Aorta (tissue), 5 donors: ENCODE measurements around the gene RTN4RL1. TPM values are rescaled to one million over a fixed set of nuclear protein-coding genes. Genes with fewer than 3 reads are reported as not detected.

ENCODE experiments used
- ATAC-seq: fragments of 200-7000 bp; cut with Tn5 transposase; one replicate; pipeline ENCODE4 v1.9.1; 2022; ENCODE audit warnings: moderate library complexity; ENCODE audit not compliant: low FRiP score
- DNase-seq, 2 donors: peaks; one replicate each; pipeline ENCODE4 v3.0.0-alpha.2; 2020
- H3K27ac ChIP-seq, 2 donors: one replicate each; pipeline ENCODE4 v1.5.1; 2013; ENCODE audit warnings: low read length in 2 of 2, mild to moderate bottlenecking in 2 of 2, moderate library complexity in 2 of 2, control low read depth in 1 of 2, inconsistent platforms in 1 of 2, low read depth in 1 of 2
- H3K27me3 ChIP-seq, 2 donors: one replicate each; pipeline ENCODE4 v1.6.1; 2013; ENCODE audit warnings: control low read depth in 1 of 2, low read length in 1 of 2, mild to moderate bottlenecking in 1 of 2, moderate library complexity in 1 of 2; ENCODE audit not compliant: insufficient read depth in 2 of 2, control insufficient read depth in 1 of 2
- H3K36me3 ChIP-seq, 2 donors: one replicate each; pipeline ENCODE4 v1.6.1; 2013; ENCODE audit warnings: control low read depth in 1 of 2, low read length in 1 of 2, mild to moderate bottlenecking in 1 of 2; ENCODE audit not compliant: insufficient read depth in 2 of 2, control insufficient read depth in 1 of 2
- H3K4me1 ChIP-seq, 2 donors: one replicate each; pipeline ENCODE4 v1.6.1; 2013; ENCODE audit warnings: low read length in 2 of 2, control low read depth in 1 of 2, mild to moderate bottlenecking in 1 of 2, moderate library complexity in 1 of 2; ENCODE audit not compliant: insufficient read depth in 2 of 2, control insufficient read depth in 1 of 2
- H3K4me3 ChIP-seq, 2 donors: one replicate each; pipeline ENCODE4 v1.5.1; 2013; ENCODE audit warnings: low read length in 2 of 2, control low read depth in 1 of 2, mild to moderate bottlenecking in 1 of 2
- H3K9me3 ChIP-seq: one replicate; pipeline ENCODE4 v1.6.1; 2013; ENCODE audit warnings: mild to moderate bottlenecking, low read length; ENCODE audit not compliant: control insufficient read depth
- WGBS, 2 donors: extraction: QIAGEN DNeasy Blood & Tissue Kit; methylation state at CpG; one replicate each; pipeline ENCODE4 v1.1.7; 2013; 5-methylcytosine and 5-hydroxymethylcytosine counted together
- intact Hi-C, 2 donors: fragments of 100-400 bp; cut with DNase I; formaldehyde crosslinking; loops; one replicate each; pipeline versions ENCODE4 v1.14.2 to v1.15.0; 2022
- polyA plus RNA-seq, 2 donors: library from polyadenylated mRNA; stranded (reverse); fragments of 200-250 nt; gene quantifications; one replicate each; pipeline ENCODE4 v1.2.3, GENCODE V29; 2013
- total RNA-seq, 2 donors: library from RNA; stranded (reverse); fragmentation: NEBNext Ultra II Directional; extraction: Animal tissue kit (Norgen Biotek cat#: 25700); gene quantifications; one replicate each; pipeline ENCODE4 v1.2.1, GENCODE V29; 2021
- donor health status: healthy with polysubstance abuse.
- donor health status: Bipolar disorder and iron deficiency.
- donor health status: DM: no; HTN: no; CAD: no.
- donor health status: DM: no; HTN: no; CAD: no.
- donor health status: DM: yes; HTN: yes; CAD: no.

The RTN4RL1 gene
- total and polyA plus RNA-seq, 4 donors, result 0.25 to 5.2 (median 2.2) TPM

GRCh38 chr17:2033153-2033552 lies 8.0 kb upstream of the RTN4RL1 start:
- DNase-seq, result no peak
- H3K27me3 ChIP-seq, result no peaks in the 10 kb centered on the region
- no peaks in the 10 kb centered on the region for H3K4me1 ChIP-seq
- no peak overlapping the region for H3K27ac ChIP-seq
- 92 to 94% methylated on average over 7 of the region's 7 CpGs for WGBS, 2 donors
- ATAC-seq, result no peak
- intact Hi-C loops, result no loop called here
- H3K9me3 ChIP-seq, result no peaks in the 10 kb centered on the region
- H3K36me3 ChIP-seq, result no peaks in the 10 kb centered on the region
- H3K4me3 ChIP-seq, result no peak overlapping the region

DNA sequence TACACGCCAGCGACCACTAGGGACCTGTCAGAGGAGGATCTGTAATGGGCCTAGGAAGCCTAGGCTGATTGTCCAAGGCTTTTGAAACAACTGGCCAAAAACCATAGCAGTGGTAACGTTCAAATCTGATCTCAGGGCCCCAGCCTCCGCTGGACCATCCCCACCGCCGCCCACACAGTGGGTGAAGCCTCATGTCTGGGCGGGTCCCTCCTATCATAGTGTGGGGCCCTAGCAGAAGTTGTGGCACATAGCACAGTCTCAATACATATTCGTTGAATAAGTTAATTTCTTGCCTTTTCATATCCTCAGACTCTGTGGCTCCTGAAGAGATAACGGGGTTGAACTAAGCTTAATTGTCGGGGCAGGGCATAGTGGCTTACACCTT lies 5.6 kb upstream of the RTN4RL1 start:
- 25 to 27% methylated on average over 10 of the region's 10 CpGs for WGBS, 2 donors
- ATAC-seq, result no peak
- peak in 1 of 2 donors; percentile 71 for DNase-seq
- Histone ChIP-seq H3K36me3 (no peaks in the 10 kb centered on the region), H3K4me1 (no peaks in the 10 kb centered on the region), H3K27ac (no peak overlapping the region), H3K27me3 (no peaks in the 10 kb centered on the region), H3K9me3 (no peaks in the 10 kb centered on the region), H3K4me3 (peak overlapping the region; percentile 67 to 69)
- intact Hi-C loops, result no loop called here

DNA sequence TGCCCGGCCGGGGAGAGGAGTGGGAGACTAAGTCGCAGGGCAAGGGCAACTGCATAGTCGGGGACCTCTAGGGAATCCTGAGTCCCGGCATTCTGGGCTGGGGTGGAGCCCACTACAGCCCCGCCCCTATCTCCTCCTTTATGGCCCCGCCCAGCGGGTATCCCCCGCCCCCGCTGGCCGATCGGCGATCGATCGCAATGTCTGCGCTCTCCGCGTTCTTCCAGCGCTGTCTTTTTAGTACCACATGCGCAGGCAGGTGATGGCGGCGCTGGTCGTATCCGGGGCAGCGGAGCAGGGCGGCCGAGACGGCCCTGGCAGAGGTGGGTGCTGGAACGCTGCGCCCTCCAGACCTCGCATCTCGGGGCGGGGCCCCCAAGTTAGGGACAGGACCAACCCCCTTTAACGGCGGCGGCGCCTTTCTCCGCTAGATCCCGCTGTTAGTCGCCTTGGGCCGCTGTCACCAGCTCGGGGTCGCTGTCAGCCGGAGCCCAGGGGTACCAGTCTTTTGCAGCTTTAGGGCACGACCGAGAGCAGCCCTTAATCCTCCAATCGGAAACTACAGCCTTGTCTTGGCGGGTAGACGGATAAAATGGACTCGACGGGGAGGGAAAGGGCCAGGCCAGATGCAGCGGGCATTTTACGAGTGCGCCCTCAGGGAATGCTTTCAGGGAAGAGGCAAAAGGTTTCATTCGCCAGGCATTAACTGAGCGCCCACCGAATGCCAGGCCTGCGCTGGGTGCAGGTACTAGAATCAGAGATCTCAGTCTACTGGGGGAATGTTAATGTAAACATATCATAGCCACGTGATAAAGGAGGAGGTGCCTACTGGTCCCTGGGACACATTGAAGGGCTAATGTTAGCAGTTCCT lies 5.0 kb upstream of the RTN4RL1 start, which contains the start of gene DPH1:
DPH1 (plus strand) TSS at position 243 of the 868 bp plus-strand sequence; CDS start at position 260, 17 bp downstream.
- Histone ChIP-seq H3K27ac (no peak within 1 kb of the TSS), H3K4me3 (peak within 1 kb of the TSS; percentile 67 to 69), H3K27me3 (no peaks in the 10 kb centered on the region), H3K36me3 (no peaks in the 10 kb centered on the region), H3K9me3 (no peaks in the 10 kb centered on the region), H3K4me1 (no peaks in the 10 kb centered on the region)
- peak; percentile 93 to 95 for DNase-seq
- intact Hi-C loops, result loop anchor here in 1 of 2 donors (5.0 kb wide), 1 partner anchor 43 kb away; no protein-coding TSS in a partner anchor
- peak; percentile 92 for ATAC-seq
- WGBS, 2 donors, result 0 to 1% methylated on average over 53 to 59 of the region's 59 CpGs

- Histone ChIP-seq H3K27me3 (no peaks in the 10 kb centered on the region), H3K36me3 (no peaks in the 10 kb centered on the region), H3K9me3 (no peaks in the 10 kb centered on the region), H3K4me3 (no peak overlapping the region), H3K4me1 (no peaks in the 10 kb centered on the region), H3K27ac (no peak overlapping the region)
- ATAC-seq, result no peak
- intact Hi-C loops, result loop anchor here in 1 of 2 donors (5.0 kb wide), 1 partner anchor 41 kb away; no protein-coding TSS in a partner anchor
- 52 to 57% methylated on average over 6 of the region's 6 CpGs for WGBS, 2 donors
- no peak for DNase-seq
These were observed 3.6 kb upstream of the RTN4RL1 start for GRCh38 chr17:2028737-2029136.

DNA sequence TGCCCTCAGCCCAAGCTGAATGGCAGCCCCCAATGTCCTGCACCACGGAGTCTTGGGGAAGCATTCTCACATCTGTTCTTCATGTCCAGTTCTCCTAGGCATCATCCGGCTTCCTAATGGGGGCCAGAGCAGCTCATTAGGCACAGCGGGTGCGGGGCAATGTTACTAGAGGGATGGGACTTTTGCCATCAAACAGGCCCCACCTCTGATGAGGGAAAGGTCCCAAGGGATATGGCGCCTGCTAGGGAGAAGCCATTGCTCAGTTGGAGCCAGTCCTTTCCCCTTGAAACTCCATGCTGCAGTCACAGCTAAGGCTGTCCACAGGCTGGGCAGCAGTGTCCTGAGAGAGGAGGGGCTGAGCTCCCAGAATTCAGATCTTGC lies 3.1 kb upstream of the RTN4RL1 start:
- DNase-seq, result no peak
- H3K27me3 ChIP-seq, result no peaks in the 10 kb centered on the region
- 61 to 63% methylated on average over 5 of the region's 5 CpGs for WGBS, 2 donors
- no peak for ATAC-seq
- H3K27ac ChIP-seq, result no peak overlapping the region
- intact Hi-C loops, result loop anchor here in 1 of 2 donors (5.0 kb wide), 1 partner anchor 41 kb away; no protein-coding TSS in a partner anchor
- H3K9me3 ChIP-seq, result no peaks in the 10 kb centered on the region
- no peaks in the 10 kb centered on the region for H3K4me1 ChIP-seq
- no peaks in the 10 kb centered on the region for H3K36me3 ChIP-seq
- no peak overlapping the region for H3K4me3 ChIP-seq

DNA sequence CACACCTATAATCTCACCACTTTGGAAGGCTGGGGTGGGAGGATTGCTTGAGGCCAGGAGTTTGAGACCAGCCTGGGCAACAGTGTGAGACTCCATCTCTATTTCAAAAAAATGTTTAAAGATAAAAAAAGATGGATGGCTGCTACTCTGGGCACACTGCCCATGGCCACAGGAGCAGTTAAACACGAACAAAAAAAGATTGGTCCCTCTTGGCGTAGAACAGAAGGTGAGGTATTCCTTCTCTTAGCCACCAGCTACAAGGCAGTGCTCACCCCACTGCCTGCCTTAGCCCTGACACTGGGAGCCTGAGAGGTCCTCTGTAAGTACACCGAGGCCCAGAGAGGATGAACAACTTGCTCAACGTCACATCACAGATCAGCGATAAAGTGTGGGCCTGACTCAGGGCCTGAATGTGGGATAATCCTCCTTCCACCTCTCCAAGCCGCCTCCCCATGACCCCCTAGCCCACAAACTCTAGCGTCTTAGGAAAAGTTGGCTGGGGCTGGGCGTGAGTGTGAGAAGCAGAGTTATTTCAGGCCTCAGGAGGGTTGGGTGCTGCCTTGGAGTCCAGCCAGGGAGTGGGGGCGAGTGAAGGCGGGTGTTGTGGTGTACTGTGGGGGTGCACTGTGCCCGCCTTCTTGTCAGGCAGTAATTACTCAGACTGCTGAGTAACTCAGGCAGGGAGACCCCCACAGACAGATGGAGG lies 2.5 kb upstream of the RTN4RL1 start:
- no peak for ATAC-seq
- H3K9me3 ChIP-seq, result no peaks in the 10 kb centered on the region
- H3K4me1 ChIP-seq, result no peaks in the 10 kb centered on the region
- no peaks in the 10 kb centered on the region for H3K36me3 ChIP-seq
- no peaks in the 10 kb centered on the region for H3K27me3 ChIP-seq
- intact Hi-C loops, result loop anchor here in 1 of 2 donors (5.0 kb wide), 1 partner anchor 40 kb away; no protein-coding TSS in a partner anchor
- H3K4me3 ChIP-seq, result no peak overlapping the region
- H3K27ac ChIP-seq, result no peak overlapping the region
- WGBS, 2 donors, result 30 to 38% methylated on average over 11 of the region's 11 CpGs
- no peak for DNase-seq

DNA sequence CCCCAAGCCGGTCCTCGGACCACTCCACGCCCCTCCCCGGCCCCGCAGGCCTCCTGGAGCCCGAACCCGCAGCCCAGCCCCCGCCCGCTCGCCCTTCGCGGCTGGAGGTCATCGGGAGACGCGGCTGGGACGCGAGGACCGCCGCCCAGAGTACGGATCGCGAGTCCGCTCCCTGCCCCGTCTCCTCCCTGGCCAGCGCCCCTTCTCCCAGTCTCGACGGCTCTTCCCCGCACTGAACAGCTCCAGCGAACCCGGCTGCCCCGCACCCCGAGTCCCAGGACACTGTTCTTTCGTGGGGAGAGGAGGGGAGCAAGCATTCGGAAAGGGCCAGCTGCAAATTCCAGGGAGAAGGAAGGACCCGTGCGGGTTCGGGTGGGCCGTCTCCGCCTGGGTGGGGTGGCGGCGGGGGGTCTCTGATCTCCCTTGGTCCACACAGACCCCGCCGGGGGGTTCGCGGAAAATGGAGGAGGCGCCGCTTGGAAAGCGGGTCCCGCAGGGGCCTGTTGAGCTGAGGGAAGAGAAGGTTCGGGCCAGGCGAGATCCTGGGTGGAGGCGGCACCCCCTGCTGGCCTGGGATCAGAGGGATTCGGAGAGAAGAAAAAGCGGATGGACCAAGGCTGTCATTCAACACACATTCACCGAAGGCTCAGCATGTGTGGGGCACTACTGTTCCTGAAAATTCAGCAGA lies 632 bp upstream of the RTN4RL1 start:
- peak; percentile 53 for ATAC-seq

DNA sequence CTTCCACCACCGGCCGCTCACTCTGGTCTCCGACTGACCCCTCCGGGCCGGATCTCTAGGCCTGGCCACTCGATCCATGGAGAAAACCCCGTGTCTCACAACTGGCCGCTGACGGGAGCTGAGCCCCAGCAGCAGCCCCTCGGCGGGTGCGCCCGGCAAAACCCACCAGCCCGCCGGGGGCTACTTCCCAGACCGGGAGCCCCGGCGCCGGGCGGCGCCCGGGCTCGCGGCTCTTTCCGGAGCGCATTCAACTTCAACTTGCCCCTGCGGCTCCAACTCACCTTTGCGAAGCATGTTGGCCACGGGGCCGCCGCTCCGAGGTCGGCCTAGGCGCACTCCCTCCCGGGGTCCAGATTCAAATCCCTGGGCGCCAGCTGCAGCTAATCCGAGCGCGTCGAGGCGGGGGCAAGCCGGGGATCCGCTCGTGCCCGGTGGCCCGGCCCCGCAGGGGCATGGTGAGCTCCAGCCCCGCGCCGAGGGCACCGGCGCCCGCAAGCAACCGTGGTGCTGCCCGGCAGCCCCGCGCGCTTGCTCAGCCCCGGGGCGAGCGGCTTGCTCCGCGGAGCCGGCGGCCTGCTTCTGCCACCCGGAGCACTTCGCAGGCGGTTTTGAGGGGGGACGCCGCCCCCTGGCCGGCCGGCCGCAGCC lies 438 bp downstream of the RTN4RL1 start:
- Histone ChIP-seq H3K4me1 (no peaks in the 10 kb centered on the region), H3K9me3 (no peaks in the 10 kb centered on the region), H3K27me3 (no peaks in the 10 kb centered on the region), H3K4me3 (peak overlapping the region; percentile 2 to 36), H3K27ac (no peak overlapping the region), H3K36me3 (no peaks in the 10 kb centered on the region)
- WGBS, 2 donors, result 1% methylated on average over 64 to 73 of the region's 73 CpGs
- ATAC-seq (no peak), DNase-seq (no peak)
- intact Hi-C loops, result loop anchor here (2.0 to 5.0 kb wide), 2 partner anchors 37 to 116 kb away; no protein-coding TSS in a partner anchor

More for the DNA sequence above, 632 bp upstream of the RTN4RL1 start:
- intact Hi-C loops, result loop anchor here (1.0 to 5.0 kb wide), 3 partner anchors 38 to 117 kb away; no protein-coding TSS in a partner anchor
- 1% methylated on average over 55 of the region's 55 CpGs for WGBS, 2 donors
- no peaks in the 10 kb centered on the region for H3K27me3 ChIP-seq
- peak; percentile 84 to 91 for DNase-seq
- no peak overlapping the region for H3K27ac ChIP-seq
- no peaks in the 10 kb centered on the region for H3K4me1 ChIP-seq
- no peaks in the 10 kb centered on the region for H3K36me3 ChIP-seq
- H3K9me3 ChIP-seq, result no peaks in the 10 kb centered on the region
- H3K4me3 ChIP-seq, result peak overlapping the region; percentile 2 to 36
